Measurements from ENCODE around the gene LHCGR.
"Not testable (repeated sequence)": the region's sequence is repeated elsewhere in the genome, so short reads cannot be mapped to it uniquely, and the experiment has no call there.

Gene LHCGR

GRCh38 chr2:48753228-48753627 is 2.3 kb downstream of the LHCGR start:
- H3K27ac ChIP-seq (ENCODE audit: low read depth, low read length) = no peak overlapping the region
- H3K4me3 ChIP-seq (ENCODE audit: insufficient read depth, low read length, poor library complexity, severe bottlenecking) = no peak overlapping the region
- no peak overlapping the region for H3K9ac ChIP-seq (ENCODE audit: low read length)
- no peaks in the 10 kb centered on the region for H4K20me1 ChIP-seq (ENCODE audit: low read depth, low read length)
- no peaks in the 10 kb centered on the region for H3K9me2 ChIP-seq (replicated peaks; ENCODE audit: insufficient read depth, low read length)
- TF ChIP-seq EZH2phosphoT487 (conservative IDR thresholded peaks at IDR 0.05; ENCODE audit: low read length) = no peak
- H3K79me2 ChIP-seq (ENCODE audit: insufficient read depth, low read length) = no peaks in the 10 kb centered on the region
- no peaks in the 10 kb centered on the region for H3K27me3 ChIP-seq (ENCODE audit: low read length)
- H3K36me3 ChIP-seq (ENCODE audit: low read length) = no peaks in the 10 kb centered on the region
- no peak overlapping the region for H2AFZ ChIP-seq (ENCODE audit: low read depth, low read length, severe bottlenecking)
- no peak overlapping the region for H3K4me2 ChIP-seq (ENCODE audit: low read depth, low read length, poor library complexity, severe bottlenecking)
- H3F3A ChIP-seq (ENCODE audit: insufficient read depth) = no peaks in the 10 kb centered on the region
- no peaks in the 10 kb centered on the region for H3K9me3 ChIP-seq (ENCODE audit: insufficient read depth, low read length)

GRCh38 chr2:48750128-48750739 is 5.3 kb downstream of the LHCGR start:
- TF ChIP-seq CTCF (IDR thresholded peaks at IDR 0.05; ENCODE audit: insufficient read depth, low read length, poor library complexity, severe bottlenecking) (no peak), EZH2phosphoT487 (conservative IDR thresholded peaks at IDR 0.05; ENCODE audit: low read length) (no peak)
- no peak overlapping the region for H3K9ac ChIP-seq (ENCODE audit: low read length)
- H3K4me2 ChIP-seq (ENCODE audit: low read depth, low read length, poor library complexity, severe bottlenecking) = no peak overlapping the region
- no peaks in the 10 kb centered on the region for H3K79me2 ChIP-seq (ENCODE audit: insufficient read depth, low read length)
- no peaks in the 10 kb centered on the region for H3F3A ChIP-seq (ENCODE audit: insufficient read depth)
- no peak overlapping the region for H2AFZ ChIP-seq (ENCODE audit: low read depth, low read length, severe bottlenecking)
- H3K36me3 ChIP-seq (ENCODE audit: low read length) = no peaks in the 10 kb centered on the region
- no peaks in the 10 kb centered on the region for H4K20me1 ChIP-seq (ENCODE audit: low read depth, low read length)
- no peaks in the 10 kb centered on the region for H3K9me3 ChIP-seq (ENCODE audit: insufficient read depth, low read length)
- no peaks in the 10 kb centered on the region for H3K9me2 ChIP-seq (replicated peaks; ENCODE audit: insufficient read depth, low read length)
- no peaks in the 10 kb centered on the region for H3K27me3 ChIP-seq (ENCODE audit: low read length)
- H3K4me3 ChIP-seq (ENCODE audit: insufficient read depth, low read length, poor library complexity, severe bottlenecking) = no peak overlapping the region
- no peak overlapping the region for H3K27ac ChIP-seq (ENCODE audit: low read depth, low read length)

- no peak overlapping the region for H3K4me2 ChIP-seq (ENCODE audit: low read depth, low read length, poor library complexity, severe bottlenecking)
- H2AFZ ChIP-seq (ENCODE audit: low read depth, low read length, severe bottlenecking) = no peak overlapping the region
- H3K4me3 ChIP-seq (ENCODE audit: insufficient read depth, low read length, poor library complexity, severe bottlenecking) = no peak overlapping the region
- no peaks in the 10 kb centered on the region for H3K79me2 ChIP-seq (ENCODE audit: insufficient read depth, low read length)
- no peaks in the 10 kb centered on the region for H3K27me3 ChIP-seq (ENCODE audit: low read length)
- no peaks in the 10 kb centered on the region for H3K9me3 ChIP-seq (ENCODE audit: insufficient read depth, low read length)
- no peaks in the 10 kb centered on the region for H3F3A ChIP-seq (ENCODE audit: insufficient read depth)
- no peak overlapping the region for H3K27ac ChIP-seq (ENCODE audit: low read depth, low read length)
- H3K36me3 ChIP-seq (ENCODE audit: low read length) = no peaks in the 10 kb centered on the region
- no peaks in the 10 kb centered on the region for H4K20me1 ChIP-seq (ENCODE audit: low read depth, low read length)
- TF ChIP-seq CTCF (IDR thresholded peaks at IDR 0.05; ENCODE audit: insufficient read depth, low read length, poor library complexity, severe bottlenecking) (no peak), EZH2phosphoT487 (conservative IDR thresholded peaks at IDR 0.05; ENCODE audit: low read length) (no peak)
- H3K9me2 ChIP-seq (replicated peaks; ENCODE audit: insufficient read depth, low read length) = no peaks in the 10 kb centered on the region
- no peak overlapping the region for H3K9ac ChIP-seq (ENCODE audit: low read length)
Measured at GRCh38 chr2:48749291-48750127, 6.0 kb downstream of the LHCGR start.

- H3K36me3 ChIP-seq (ENCODE audit: low read length) = no peaks in the 10 kb centered on the region
- H3K79me2 ChIP-seq (ENCODE audit: insufficient read depth, low read length) = no peaks in the 10 kb centered on the region
- H3K27ac ChIP-seq (ENCODE audit: low read depth, low read length) = no peak overlapping the region
- no peaks in the 10 kb centered on the region for H3F3A ChIP-seq (ENCODE audit: insufficient read depth)
- TF ChIP-seq EZH2phosphoT487 (conservative IDR thresholded peaks at IDR 0.05; ENCODE audit: low read length) (no peak), CTCF (IDR thresholded peaks at IDR 0.05; ENCODE audit: insufficient read depth, low read length, poor library complexity, severe bottlenecking) (no peak)
- H3K9me2 ChIP-seq (replicated peaks; ENCODE audit: insufficient read depth, low read length) = no peaks in the 10 kb centered on the region
- no peaks in the 10 kb centered on the region for H3K27me3 ChIP-seq (ENCODE audit: low read length)
- H4K20me1 ChIP-seq (ENCODE audit: low read depth, low read length) = no peaks in the 10 kb centered on the region
- no peak overlapping the region for H3K4me3 ChIP-seq (ENCODE audit: insufficient read depth, low read length, poor library complexity, severe bottlenecking)
- H3K9me3 ChIP-seq (ENCODE audit: insufficient read depth, low read length) = no peaks in the 10 kb centered on the region
- H3K9ac ChIP-seq (ENCODE audit: low read length) = no peak overlapping the region
- no peak overlapping the region for H2AFZ ChIP-seq (ENCODE audit: low read depth, low read length, severe bottlenecking)
- H3K4me2 ChIP-seq (ENCODE audit: low read depth, low read length, poor library complexity, severe bottlenecking) = no peak overlapping the region
Measured at GRCh38 chr2:48747319-48747718, 8.2 kb downstream of the LHCGR start.

GRCh38 chr2:48739236-48739635 is 16.3 kb downstream of the LHCGR start:
- H3F3A ChIP-seq (ENCODE audit: insufficient read depth); H3K36me3 ChIP-seq (ENCODE audit: low read length); H3K9me2 ChIP-seq (replicated peaks; ENCODE audit: insufficient read depth, low read length); H3K27ac ChIP-seq (ENCODE audit: low read depth, low read length); H3K9me3 ChIP-seq (ENCODE audit: insufficient read depth, low read length); H2AFZ ChIP-seq (ENCODE audit: low read depth, low read length, severe bottlenecking); H3K79me2 ChIP-seq (ENCODE audit: insufficient read depth, low read length); H3K9ac ChIP-seq (ENCODE audit: low read length); H3K4me3 ChIP-seq (ENCODE audit: insufficient read depth, low read length, poor library complexity, severe bottlenecking); H3K27me3 ChIP-seq (ENCODE audit: low read length); H4K20me1 ChIP-seq (ENCODE audit: low read depth, low read length); H3K4me2 ChIP-seq (ENCODE audit: low read depth, low read length, poor library complexity, severe bottlenecking): not testable (repeated sequence)
